Caco-2 (cell line): ENCODE measurements around the gene LCN9. TPM values are rescaled to one million over a fixed set of nuclear protein-coding genes. Genes with fewer than 3 reads are reported as not detected.

Experiments used
- BruUV-seq: library from RNA; stranded (reverse); fragments of 400-500 nt; replicated peaks from 2 replicates; lab custom pipeline; 2021; lab: Mats Ljungman, UMichigan
- CTCF ChIA-PET: fragments of 300-600 bp; sonication (Branson Sonifier 250); formaldehyde crosslinking; loops from one replicate; lab custom pipeline; 2022; ENCODE audit warnings: antibody characterized with exemption; lab: Charles Lee
- POLR2A ChIA-PET: fragments of 300-600 bp; sonication (Branson Sonifier 250); formaldehyde crosslinking; loops from one replicate; lab custom pipeline; 2022; ENCODE audit warnings: antibody characterized with exemption; lab: Charles Lee
- DNase-seq, 2 experiments: peaks; one replicate each; pipeline versions ENCODE4 v3.0.0 to v3.0.0-alpha.2; 2020 to 2022
- H3K27me3 ChIP-seq: replicated peaks from 2 replicates; pipeline ENCODE4 v1.6.0; 2011; ENCODE audit warnings: low read length; ENCODE audit not compliant: control insufficient read depth, insufficient read depth
- H3K36me3 ChIP-seq: 2 replicates; pipeline ENCODE4 v1.5.1; 2011; ENCODE audit warnings: low read length; ENCODE audit not compliant: control insufficient read depth, insufficient read depth
- H3K4me1 ChIP-seq: fragments of 250-450 bp; sonication (Bioruptor Pico); 2 replicates; pipeline ENCODE4 v1.5.1; 2020; ENCODE audit warnings: mild to moderate bottlenecking
- H3K4me3 ChIP-seq: 2 replicates; pipeline ENCODE4 v1.5.1; 2011; ENCODE audit warnings: low read depth, mild to moderate bottlenecking, control low read depth, low read length
- H3K9me3 ChIP-seq: fragments of 250-450 bp; sonication (Bioruptor Pico); 2 replicates; pipeline ENCODE4 v1.5.1; 2020; ENCODE audit warnings: mild to moderate bottlenecking, moderate library complexity
- H3K27ac Mint-ChIP-seq: one replicate; pipeline ENCODE4 v1.8.0; 2022; ENCODE audit warnings: mixed read lengths; ENCODE audit not compliant: unreplicated experiment
- H3K27me3 Mint-ChIP-seq: one replicate; pipeline ENCODE4 v1.8.0; 2022; ENCODE audit warnings: mixed read lengths; ENCODE audit not compliant: insufficient read depth, unreplicated experiment
- H3K36me3 Mint-ChIP-seq: one replicate; pipeline ENCODE4 v1.8.0; 2022; ENCODE audit warnings: mild to moderate bottlenecking, mixed read lengths; ENCODE audit not compliant: insufficient read depth, unreplicated experiment
- H3K4me1 Mint-ChIP-seq: one replicate; pipeline ENCODE4 v1.8.0; 2022; ENCODE audit warnings: low read depth, mixed read lengths; ENCODE audit not compliant: unreplicated experiment
- H3K4me3 Mint-ChIP-seq: one replicate; pipeline ENCODE4 v1.8.0; 2022; ENCODE audit warnings: mild to moderate bottlenecking, moderate library complexity, mixed read lengths; ENCODE audit not compliant: unreplicated experiment
- H3K9me3 Mint-ChIP-seq: one replicate; pipeline ENCODE4 v1.8.0; 2022; ENCODE audit warnings: mixed read lengths; ENCODE audit not compliant: unreplicated experiment
- intact Hi-C: fragments of 100-400 bp; cut with micrococcal nuclease; formaldehyde crosslinking; loops from one replicate; pipeline ENCODE4 v1.10.0; 2022; ENCODE audit not compliant: unreplicated experiment
- total RNA-seq: library from RNA; stranded (reverse); gene quantifications from 2 replicates; pipeline ENCODE4 v1.2.3, GENCODE V29; 2022
- TF ChIP-seq, protein P1 (sequence below), 2 experiments: fragments of 200-600 bp in 1 of 2; IDR thresholded peaks; 1 replicate in 1 of 2; 2 replicates in 1 of 2; pipeline versions ENCODE4 v1.5.1 to v1.8.0; 2011 to 2022; ENCODE audit warnings: antibody characterized with exemption in 1 of 2, control low read depth in 1 of 2, inconsistent platforms in 1 of 2, low read depth in 1 of 2, low read length in 1 of 2, mild to moderate bottlenecking in 1 of 2, moderate library complexity in 1 of 2; ENCODE audit not compliant: insufficient read depth in 1 of 2, severe bottlenecking in 1 of 2, unreplicated experiment in 1 of 2

Gene LCN9
- total RNA-seq, 1 experiment from 2014 or later: not detected

DNA sequence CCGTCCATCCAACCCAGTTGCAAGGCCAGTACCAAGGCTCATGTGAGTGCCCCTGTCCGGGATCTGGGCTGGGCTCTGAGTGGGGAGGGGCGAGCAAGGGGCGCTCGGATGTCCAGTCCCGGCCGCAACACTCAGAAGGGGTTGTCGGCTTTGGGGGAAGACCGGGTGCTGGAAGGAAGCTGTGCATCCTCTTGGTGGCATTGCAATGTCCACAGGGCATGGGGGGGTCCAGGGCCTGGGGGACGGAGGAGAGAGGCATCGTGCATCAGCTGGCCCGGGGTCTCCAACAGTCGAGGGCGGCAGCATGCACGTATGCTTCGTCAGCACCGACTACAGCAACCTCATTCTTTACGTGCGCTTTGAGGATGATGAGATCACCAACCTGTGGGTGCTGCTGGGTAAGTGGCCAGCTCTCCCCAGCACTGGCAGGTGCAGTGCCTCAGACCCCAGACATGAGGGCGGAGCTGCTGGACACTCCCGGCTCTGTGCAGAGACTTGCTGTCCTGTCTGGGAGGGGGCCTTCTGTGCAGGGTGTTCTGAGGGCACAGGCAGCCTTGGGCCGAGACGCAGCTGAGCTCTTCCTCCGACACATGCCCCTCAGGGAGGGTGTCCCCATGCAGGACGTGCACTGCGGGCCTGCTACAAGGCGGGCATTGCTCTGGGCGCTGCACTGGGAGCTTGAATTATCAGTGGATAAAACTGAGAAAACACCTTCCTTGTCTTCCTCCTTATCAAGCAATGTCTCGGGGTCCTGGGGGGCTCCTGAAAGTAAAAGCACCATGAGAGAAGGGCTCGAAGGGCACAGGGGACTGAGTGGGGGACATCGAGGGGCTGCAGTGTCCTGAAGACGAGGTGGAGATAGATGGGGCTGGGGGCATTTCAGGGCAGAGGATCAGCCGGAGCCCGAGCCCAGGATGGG, 46.2 kb upstream of the LCN9 start:
- Histone ChIP-seq H3K4me3 (no peak overlapping the region), H3K27me3 (no peaks in the 10 kb centered on the region), H3K9me3 (no peaks in the 10 kb centered on the region), H3K4me1 (no peaks in the 10 kb centered on the region), H3K36me3 (no peaks in the 10 kb centered on the region)
- CTCF ChIA-PET: no interaction called here
- POLR2A ChIA-PET: no interaction called here
- no peak for DNase-seq
- Mint-ChIP-seq H3K36me3 (no peaks in the 10 kb centered on the region), H3K4me3 (no peak overlapping the region), H3K4me1 (no peaks in the 10 kb centered on the region), H3K9me3 (no peaks in the 10 kb centered on the region), H3K27me3 (peaks cover 11% of the 10 kb centered on the region), H3K27ac (no peak overlapping the region)
- intact Hi-C loops: no loop called here
- TF ChIP-seq, protein P1, sequence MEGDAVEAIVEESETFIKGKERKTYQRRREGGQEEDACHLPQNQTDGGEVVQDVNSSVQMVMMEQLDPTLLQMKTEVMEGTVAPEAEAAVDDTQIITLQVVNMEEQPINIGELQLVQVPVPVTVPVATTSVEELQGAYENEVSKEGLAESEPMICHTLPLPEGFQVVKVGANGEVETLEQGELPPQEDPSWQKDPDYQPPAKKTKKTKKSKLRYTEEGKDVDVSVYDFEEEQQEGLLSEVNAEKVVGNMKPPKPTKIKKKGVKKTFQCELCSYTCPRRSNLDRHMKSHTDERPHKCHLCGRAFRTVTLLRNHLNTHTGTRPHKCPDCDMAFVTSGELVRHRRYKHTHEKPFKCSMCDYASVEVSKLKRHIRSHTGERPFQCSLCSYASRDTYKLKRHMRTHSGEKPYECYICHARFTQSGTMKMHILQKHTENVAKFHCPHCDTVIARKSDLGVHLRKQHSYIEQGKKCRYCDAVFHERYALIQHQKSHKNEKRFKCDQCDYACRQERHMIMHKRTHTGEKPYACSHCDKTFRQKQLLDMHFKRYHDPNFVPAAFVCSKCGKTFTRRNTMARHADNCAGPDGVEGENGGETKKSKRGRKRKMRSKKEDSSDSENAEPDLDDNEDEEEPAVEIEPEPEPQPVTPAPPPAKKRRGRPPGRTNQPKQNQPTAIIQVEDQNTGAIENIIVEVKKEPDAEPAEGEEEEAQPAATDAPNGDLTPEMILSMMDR (IDR thresholded peaks at IDR 0.05; ENCODE audit: insufficient read depth in 1 of 2, low read depth in 1 of 2, low read length in 1 of 2, severe bottlenecking in 1 of 2, unreplicated experiment in 1 of 2): no peak
- BruUV-seq: no TSS peak

DNA sequence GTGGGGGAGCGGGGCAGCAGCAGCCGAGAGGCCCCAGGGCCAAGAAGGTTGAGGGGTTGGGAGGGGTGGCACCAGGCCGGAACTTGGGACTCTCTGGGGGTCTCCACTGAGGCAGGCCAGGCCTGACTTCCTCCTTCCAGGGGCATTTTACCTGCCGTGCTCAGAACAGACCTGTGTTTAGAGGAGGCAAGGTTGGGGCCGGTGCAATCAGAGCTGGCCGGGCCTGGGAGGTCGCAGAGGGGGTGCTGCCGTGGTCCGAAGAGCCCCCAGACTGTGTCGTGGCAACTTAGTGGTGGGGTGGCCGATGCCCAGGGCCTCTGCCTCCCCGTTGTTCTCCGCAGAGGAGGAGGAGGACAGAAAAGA, 45.6 kb upstream of the LCN9 start:
- H3K9me3 ChIP-seq: no peaks in the 10 kb centered on the region
- ChIA-PET CTCF (no interaction called here), POLR2A (no interaction called here)
- Mint-ChIP-seq H3K9me3 (no peaks in the 10 kb centered on the region), H3K27ac (no peak overlapping the region), H3K4me3 (no peak overlapping the region), H3K4me1 (no peaks in the 10 kb centered on the region), H3K27me3 (peaks cover 10% of the 10 kb centered on the region), H3K36me3 (no peaks in the 10 kb centered on the region)
- BruUV-seq: no TSS peak
- no peak for DNase-seq
- TF ChIP-seq, protein P1 (IDR thresholded peaks at IDR 0.05; ENCODE audit: insufficient read depth in 1 of 2, low read depth in 1 of 2, low read length in 1 of 2, severe bottlenecking in 1 of 2, unreplicated experiment in 1 of 2): no peak
- intact Hi-C loops: no loop called here
- H3K4me3 ChIP-seq: no peak overlapping the region
- H3K36me3 ChIP-seq: no peaks in the 10 kb centered on the region
- no peaks in the 10 kb centered on the region for H3K4me1 ChIP-seq
- no peaks in the 10 kb centered on the region for H3K27me3 ChIP-seq

DNA sequence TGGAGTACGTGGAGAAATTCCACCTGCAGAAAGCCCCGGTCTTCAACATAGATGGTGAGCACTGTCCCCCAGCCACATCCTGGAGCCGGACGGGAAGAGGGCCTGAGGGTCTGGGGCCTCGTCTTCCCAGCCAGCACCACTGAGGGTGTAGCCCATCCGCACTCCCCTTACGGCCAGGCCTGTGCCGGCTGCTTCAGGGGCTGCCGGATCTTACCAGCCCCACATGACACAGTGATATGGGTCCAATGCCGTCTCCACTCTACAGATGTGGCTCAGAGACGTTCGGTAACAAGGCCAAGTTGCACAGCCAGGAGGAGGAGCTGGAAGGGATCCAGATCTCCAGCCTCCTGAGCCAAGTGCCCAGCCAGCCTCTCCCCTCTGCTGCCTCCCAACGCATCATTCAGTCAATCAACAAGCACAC, 45.1 kb upstream of the LCN9 start:
- CTCF ChIA-PET: no interaction called here
- Mint-ChIP-seq H3K4me1 (no peaks in the 10 kb centered on the region), H3K9me3 (no peaks in the 10 kb centered on the region), H3K36me3 (no peaks in the 10 kb centered on the region), H3K27me3 (peaks cover 10% of the 10 kb centered on the region), H3K4me3 (no peak overlapping the region), H3K27ac (no peak overlapping the region)
- DNase-seq: no peak
- Histone ChIP-seq H3K27me3 (no peaks in the 10 kb centered on the region), H3K9me3 (no peaks in the 10 kb centered on the region), H3K4me3 (no peak overlapping the region), H3K36me3 (no peaks in the 10 kb centered on the region), H3K4me1 (no peaks in the 10 kb centered on the region)
- intact Hi-C loops: no loop called here
- TF ChIP-seq, protein P1 (IDR thresholded peaks at IDR 0.05; ENCODE audit: insufficient read depth in 1 of 2, low read depth in 1 of 2, low read length in 1 of 2, severe bottlenecking in 1 of 2, unreplicated experiment in 1 of 2): no peak
- POLR2A ChIA-PET: no interaction called here
- BruUV-seq: no TSS peak
